ENCODE measurements around the gene ELAVL2. TPM values are rescaled to one million over a fixed set of nuclear protein-coding genes. Genes with fewer than 3 reads are reported as not detected.

The ELAVL2 gene
- total RNA-seq, 4 donors from 2014 or later, result under 0.01 to 1.4 (median 0.84) TPM

DNA sequence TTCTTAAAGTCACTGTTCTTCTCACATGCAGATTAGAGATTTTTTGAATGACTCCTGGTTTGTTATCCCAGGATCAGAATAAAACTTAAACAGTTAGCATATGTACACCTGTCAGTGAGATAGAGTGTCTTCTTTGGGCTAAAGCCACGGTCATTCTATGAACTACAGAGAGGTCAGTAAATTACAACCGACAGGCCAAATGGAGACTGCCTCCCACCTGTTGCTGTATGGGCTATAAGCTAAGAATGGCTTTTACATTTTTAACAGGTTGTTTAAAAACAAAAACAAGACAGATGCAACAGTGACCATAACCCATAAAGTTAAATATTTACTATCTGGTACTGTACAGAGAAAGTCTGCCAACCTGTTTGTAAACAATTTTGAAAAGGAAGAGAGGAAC lies 125.7 kb downstream of the ELAVL2 start:
- TF ChIP-seq CTCF (IDR thresholded peaks at IDR 0.05) (no peak), EP300 (IDR thresholded peaks at IDR 0.05) (no peak), POLR2AphosphoS5 (IDR thresholded peaks at IDR 0.05) (no peak)
- no peaks in the 10 kb centered on the region for H3K9me3 ChIP-seq
- no peaks in the 10 kb centered on the region for H3K4me1 ChIP-seq
- H3K27ac ChIP-seq (replicated peaks in 1 of 4), result no peak overlapping the region
- no peak for DNase-seq (ENCODE audit: extremely low spot score)
- WGBS, result 65% methylated on average over 2 of the region's 2 CpGs
- no peaks in the 10 kb centered on the region for H3K36me3 ChIP-seq
- no peaks in the 10 kb centered on the region for H3K27me3 ChIP-seq
- no peak overlapping the region for H3K4me3 ChIP-seq
- intact Hi-C loops (cut with DNase I), result no loop called here

DNA sequence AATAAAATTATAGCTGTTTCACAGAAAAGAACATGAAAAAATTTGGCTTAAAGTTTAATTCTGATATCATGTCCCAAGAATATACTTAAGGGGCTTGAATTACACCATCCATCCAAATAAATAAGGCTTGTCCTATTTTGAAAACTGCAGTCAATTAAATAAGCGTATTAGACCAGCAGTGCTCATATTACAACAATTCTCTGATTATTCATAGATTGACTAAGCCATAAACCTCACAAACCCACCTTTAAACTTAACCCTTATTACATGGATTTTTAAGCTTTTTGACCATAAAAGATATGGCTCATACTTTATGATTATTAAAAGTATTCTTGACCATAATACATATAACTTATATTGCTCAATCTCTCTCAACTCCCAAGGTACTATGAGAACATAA lies 127.9 kb downstream of the ELAVL2 start:
- Histone ChIP-seq H3K4me1 (no peaks in the 10 kb centered on the region), H3K36me3 (no peaks in the 10 kb centered on the region), H3K9me3 (no peaks in the 10 kb centered on the region), H3K4me3 (no peak overlapping the region), H3K27ac (replicated peaks in 1 of 4) (no peak overlapping the region), H3K27me3 (no peaks in the 10 kb centered on the region)
- intact Hi-C loops (cut with DNase I), result no loop called here
- TF ChIP-seq CTCF (IDR thresholded peaks at IDR 0.05) (no peak), EP300 (IDR thresholded peaks at IDR 0.05) (no peak), POLR2A (IDR thresholded peaks at IDR 0.05; ENCODE audit: low read depth) (no peak), POLR2AphosphoS5 (IDR thresholded peaks at IDR 0.05) (no peak)
- no peak for DNase-seq (ENCODE audit: extremely low spot score)
- WGBS, result 72% methylated on average over 1 of the region's 1 CpG

GRCh38 chr9:23695572-23695971 lies 130.5 kb downstream of the ELAVL2 start:
- no peak for DNase-seq (ENCODE audit: extremely low spot score)
- H3K4me3 ChIP-seq, result no peak overlapping the region
- no peaks in the 10 kb centered on the region for H3K9me3 ChIP-seq
- H3K36me3 ChIP-seq, result no peaks in the 10 kb centered on the region
- no peaks in the 10 kb centered on the region for H3K4me1 ChIP-seq
- 90% methylated on average over 5 of the region's 5 CpGs for WGBS
- intact Hi-C loops (cut with DNase I), result no loop called here
- no peak overlapping the region for H3K27ac ChIP-seq (replicated peaks in 1 of 4)
- H3K27me3 ChIP-seq, result no peaks in the 10 kb centered on the region
- TF ChIP-seq CTCF (IDR thresholded peaks at IDR 0.05) (no peak), POLR2AphosphoS5 (IDR thresholded peaks at IDR 0.05) (no peak), POLR2A (IDR thresholded peaks at IDR 0.05; ENCODE audit: low read depth) (no peak), EP300 (IDR thresholded peaks at IDR 0.05) (no peak)

DNA sequence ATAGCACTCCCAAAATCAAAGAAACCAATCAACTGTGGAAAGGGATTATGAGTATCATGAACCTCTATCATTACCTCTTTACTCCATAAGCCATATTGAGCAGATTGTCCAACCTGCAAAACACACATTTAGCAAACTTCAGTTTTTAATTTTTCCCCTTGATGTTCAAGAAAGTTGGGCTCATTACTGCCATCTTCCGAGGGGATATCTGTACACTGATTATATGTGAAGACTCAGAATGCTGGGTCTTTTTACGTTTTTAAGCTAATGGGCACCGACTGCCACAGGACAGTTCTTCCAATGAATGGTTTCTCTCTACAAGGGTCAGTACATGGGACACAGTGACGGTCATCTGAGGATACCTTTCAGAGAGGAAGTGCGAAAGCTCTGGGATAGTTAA lies 132.7 kb downstream of the ELAVL2 start:
- Histone ChIP-seq H3K27ac (replicated peaks in 1 of 4) (no peak overlapping the region), H3K36me3 (no peaks in the 10 kb centered on the region), H3K9me3 (no peaks in the 10 kb centered on the region), H3K27me3 (no peaks in the 10 kb centered on the region), H3K4me3 (no peak overlapping the region), H3K4me1 (no peaks in the 10 kb centered on the region)
- no peak for DNase-seq (ENCODE audit: extremely low spot score)
- intact Hi-C loops (cut with DNase I), result no loop called here
- WGBS, result 90% methylated on average over 5 of the region's 5 CpGs
- TF ChIP-seq POLR2A (IDR thresholded peaks at IDR 0.05; ENCODE audit: low read depth) (no peak), EP300 (IDR thresholded peaks at IDR 0.05) (no peak), CTCF (IDR thresholded peaks at IDR 0.05) (no peak), POLR2AphosphoS5 (IDR thresholded peaks at IDR 0.05) (no peak)

DNA sequence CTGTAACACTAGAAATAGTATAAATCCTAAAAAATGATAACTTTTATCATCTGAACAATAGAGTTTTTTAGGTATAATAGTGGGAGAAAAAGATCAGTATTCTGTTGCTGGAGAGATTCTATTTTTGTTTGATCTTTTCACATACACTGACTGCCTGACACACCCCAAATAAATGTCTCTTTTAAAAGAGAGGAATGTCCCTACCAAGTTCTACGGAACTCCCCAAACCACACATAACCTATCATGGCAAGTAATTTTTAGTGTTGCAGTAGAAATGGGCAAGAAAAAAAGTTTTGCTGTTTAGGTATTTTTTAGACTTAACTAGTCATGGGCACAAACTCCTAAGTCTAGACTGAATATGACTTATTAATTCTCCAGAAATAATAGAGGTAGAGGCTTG lies 139.1 kb downstream of the ELAVL2 start:
- no peaks in the 10 kb centered on the region for H3K27me3 ChIP-seq
- intact Hi-C loops (cut with DNase I), result no loop called here
- no peak overlapping the region for H3K27ac ChIP-seq (replicated peaks in 1 of 4)
- no peak for DNase-seq (ENCODE audit: extremely low spot score)
- H3K9me3 ChIP-seq, result no peaks in the 10 kb centered on the region
- H3K36me3 ChIP-seq, result no peaks in the 10 kb centered on the region
- H3K4me1 ChIP-seq, result peaks cover 0 to 7% (median 0%) of the 10 kb centered on the region in 4 donors
- H3K4me3 ChIP-seq, result no peak overlapping the region
- TF ChIP-seq POLR2A (IDR thresholded peaks at IDR 0.05; ENCODE audit: low read depth) (no peak), CTCF (IDR thresholded peaks at IDR 0.05) (no peak), POLR2AphosphoS5 (IDR thresholded peaks at IDR 0.05) (no peak)
- 97% methylated on average over 1 of the region's 1 CpG for WGBS
